HCT116 (cell line): ENCODE results near the gene LGALS4. TPM values are rescaled to one million over a fixed set of nuclear protein-coding genes. Genes with fewer than 3 reads are reported as not detected.
A peak's percentile ranks its signal among the peaks of the same experiment; 100 is the strongest.
"Not testable (repeated sequence)": the region's sequence is repeated elsewhere in the genome, so short reads cannot be mapped to it uniquely, and the experiment has no call there.

ENCODE experiments used
- ATAC-seq: fragments of 200-7000 bp; cut with Tn5 transposase; 2 replicates; pipeline ENCODE4 v1.9.1; 2020; ENCODE audit warnings: mild to moderate bottlenecking, moderate library complexity
- BruUV-seq: library from RNA; stranded (reverse); fragments of 400-500 nt; replicated peaks from 2 replicates; lab custom pipeline; 2021; lab: Mats Ljungman, UMichigan
- CTCF ChIA-PET: fragments of 300-600 bp; sonication (Branson Sonifier 250); formaldehyde crosslinking; loops from one replicate; lab custom pipeline; 2021; ENCODE audit warnings: antibody characterized with exemption; lab: Charles Lee
- POLR2A ChIA-PET: fragments of 300-600, 350-600 bp; sonication (Branson Sonifier 250); formaldehyde crosslinking; loops from one replicate; lab custom pipeline; 2021; ENCODE audit warnings: antibody characterized with exemption; lab: Charles Lee
- RAD21 ChIA-PET, 2 experiments: fragments of 300-600 bp; sonication (Branson Sonifier 250); formaldehyde crosslinking; loops; one replicate each; lab custom pipeline; 2023; ENCODE audit warnings: low total read pairs in 2 of 2; ENCODE audit not compliant: uncharacterized antibody in 2 of 2, unreplicated experiment in 2 of 2, low non-redundant PET in 1 of 2; lab: Charles Lee
- DNase-seq: peaks from one replicate; pipeline ENCODE4 v3.0.0-alpha.2; 2010; ENCODE audit warnings: low read depth, low spot score
- H2AFZ ChIP-seq: fragments of 200-600 bp; shearing (Covaris generic), sonication (generic); 2 replicates; pipeline ENCODE4 v1.6.1; 2017; ENCODE audit warnings: low read depth, mixed run types, mixed read lengths, antibody characterized with exemption, low read length; ENCODE audit not compliant: poor library complexity, severe bottlenecking
- H3K27ac ChIP-seq: 2 replicates; pipeline ENCODE4 v1.5.1; 2012; ENCODE audit warnings: low read depth, low read length
- H3K27me3 ChIP-seq: fragments of 200-600 bp; sonication (generic); 2 replicates; pipeline ENCODE4 v1.6.1; 2016; ENCODE audit warnings: mixed run types, low read length, mixed read lengths; ENCODE audit not compliant: insufficient read depth
- H3K36me3 ChIP-seq, 2 experiments: fragments of 200-500 bp in 1 of 2; fragments of 200-600 bp in 1 of 2; sonication (Bioruptor generic) in 1 of 2; sonication (generic) in 1 of 2; 2 replicates each; pipeline versions ENCODE4 v1.5.1 to v1.6.1; 2014 to 2016; ENCODE audit warnings: low read length in 2 of 2, inconsistent platforms in 1 of 2, mixed read lengths in 1 of 2, mixed run types in 1 of 2; ENCODE audit not compliant: insufficient read depth in 2 of 2, control insufficient read depth in 1 of 2
- H3K4me1 ChIP-seq, 2 experiments: fragments of 200-600 bp in 1 of 2; sonication (generic) in 1 of 2; 2 replicates each; pipeline versions ENCODE4 v1.5.1 to v1.6.1; 2012 to 2017; ENCODE audit warnings: low read length in 2 of 2, inconsistent platforms in 1 of 2, mild to moderate bottlenecking in 1 of 2, mixed read lengths in 1 of 2, mixed run types in 1 of 2, moderate library complexity in 1 of 2; ENCODE audit not compliant: insufficient read depth in 2 of 2, control insufficient read depth in 1 of 2
- H3K4me2 ChIP-seq: fragments of 200-600 bp; sonication (generic); 2 replicates; pipeline ENCODE4 v1.6.1; 2017; ENCODE audit warnings: mixed run types, low read length, mixed read lengths
- H3K4me3 ChIP-seq, 2 experiments: fragments of 200-600 bp in 1 of 2; sonication (generic) in 1 of 2; replicated peaks in 1 of 2; 2 replicates each; pipeline ENCODE4 v1.5.1; 2011 to 2016; ENCODE audit warnings: low read length in 2 of 2, control low read depth in 1 of 2, low read depth in 1 of 2, mild to moderate bottlenecking in 1 of 2, mixed read lengths in 1 of 2, mixed run types in 1 of 2
- H3K79me2 ChIP-seq: fragments of 200-600 bp; sonication (generic); 2 replicates; pipeline ENCODE4 v1.6.1; 2017; ENCODE audit warnings: mild to moderate bottlenecking, mixed run types, low read length, moderate library complexity, mixed read lengths; ENCODE audit not compliant: insufficient read depth
- H3K9ac ChIP-seq: fragments of 200-600 bp; sonication (generic); 2 replicates; pipeline ENCODE4 v1.6.1; 2016; ENCODE audit warnings: low read length, mixed read lengths
- H3K9me2 ChIP-seq: fragments of 200-600 bp; sonication (generic), shearing (Covaris generic); 2 replicates; pipeline ENCODE4 v1.6.1; 2017; ENCODE audit warnings: mixed run types, mild to moderate bottlenecking, moderate library complexity; ENCODE audit not compliant: insufficient read depth
- H3K9me3 ChIP-seq, 2 experiments: fragments of 200-500 bp in 1 of 2; fragments of 200-600 bp in 1 of 2; sonication (Bioruptor generic) in 1 of 2; sonication (generic) in 1 of 2; 2 replicates each; pipeline ENCODE4 v1.6.1; 2014 to 2017; ENCODE audit warnings: low read length in 2 of 2, mixed read lengths in 2 of 2, inconsistent platforms in 1 of 2, low read depth in 1 of 2, mild to moderate bottlenecking in 1 of 2, mixed run types in 1 of 2, moderate library complexity in 1 of 2; ENCODE audit not compliant: control insufficient read depth in 1 of 2, insufficient read depth in 1 of 2
- H4K20me1 ChIP-seq: fragments of 200-600 bp; sonication (generic), shearing (Covaris generic); 2 replicates; pipeline ENCODE4 v1.6.1; 2017; ENCODE audit warnings: mixed run types, mild to moderate bottlenecking, moderate library complexity; ENCODE audit not compliant: insufficient read depth
- intact Hi-C: fragments of 100-400 bp; cut with micrococcal nuclease; formaldehyde crosslinking; loops from 2 replicates; pipeline ENCODE4 v1.10.0; 2022
- total RNA-seq: library from RNA; stranded (reverse); gene quantifications from one replicate; pipeline ENCODE4 v1.2.1, GENCODE V29; 2021; ENCODE audit not compliant: unreplicated experiment

LGALS4 gene
- total RNA-seq, 1 experiment from 2014 or later = 0.86 TPM

- H3K9me2 ChIP-seq, H3K4me3 ChIP-seq, H3K27ac ChIP-seq, intact Hi-C loops, H4K20me1 ChIP-seq, H3K27me3 ChIP-seq, RAD21 ChIA-PET, H3K36me3 ChIP-seq, H3K79me2 ChIP-seq, H2AFZ ChIP-seq, DNase-seq, H3K9me3 ChIP-seq, H3K9ac ChIP-seq, H3K4me2 ChIP-seq, H3K4me1 ChIP-seq, CTCF ChIA-PET, POLR2A ChIA-PET: not testable (repeated sequence)
- BruUV-seq = TSS peak; percentile 36
- ATAC-seq = peak; percentile 69
Measured at GRCh38 chr19:38770949-38771275, 41.8 kb downstream of the LGALS4 start.

GRCh38 chr19:38770228-38770948 is 42.4 kb downstream of the LGALS4 start:
- POLR2A ChIA-PET = not testable (repeated sequence)

More at GRCh38 chr19:38770228-38770948, 42.4 kb downstream of the LGALS4 start:
- CTCF ChIA-PET = interaction anchor here (0.8 to 1.7 kb wide), 6 partner anchors 13 to 160 kb away, joined by 3 to 10 read pairs (median 3); partner anchors contain the start of genes MRPS12, NFKBIB and SARS2
- H2AFZ ChIP-seq, H3K36me3 ChIP-seq, H3K4me2 ChIP-seq, intact Hi-C loops, H4K20me1 ChIP-seq, H3K27ac ChIP-seq, H3K27me3 ChIP-seq, H3K9me2 ChIP-seq, DNase-seq, H3K9me3 ChIP-seq, H3K9ac ChIP-seq, H3K4me1 ChIP-seq, H3K4me3 ChIP-seq, H3K79me2 ChIP-seq, RAD21 ChIA-PET, BruUV-seq: not testable (repeated sequence)
- peak; percentile 16 for ATAC-seq
